ENCODE data around the gene NCL. TPM values are rescaled to one million over a fixed set of nuclear protein-coding genes. Genes with fewer than 3 reads are reported as not detected.
"Not testable (repeated sequence)": the region's sequence is repeated elsewhere in the genome, so short reads cannot be mapped to it uniquely, and the experiment has no call there.

Gene NCL
- total RNA-seq, 4 donors from 2014 or later, result 83.9 to 126 (median 97.0) TPM

DNA sequence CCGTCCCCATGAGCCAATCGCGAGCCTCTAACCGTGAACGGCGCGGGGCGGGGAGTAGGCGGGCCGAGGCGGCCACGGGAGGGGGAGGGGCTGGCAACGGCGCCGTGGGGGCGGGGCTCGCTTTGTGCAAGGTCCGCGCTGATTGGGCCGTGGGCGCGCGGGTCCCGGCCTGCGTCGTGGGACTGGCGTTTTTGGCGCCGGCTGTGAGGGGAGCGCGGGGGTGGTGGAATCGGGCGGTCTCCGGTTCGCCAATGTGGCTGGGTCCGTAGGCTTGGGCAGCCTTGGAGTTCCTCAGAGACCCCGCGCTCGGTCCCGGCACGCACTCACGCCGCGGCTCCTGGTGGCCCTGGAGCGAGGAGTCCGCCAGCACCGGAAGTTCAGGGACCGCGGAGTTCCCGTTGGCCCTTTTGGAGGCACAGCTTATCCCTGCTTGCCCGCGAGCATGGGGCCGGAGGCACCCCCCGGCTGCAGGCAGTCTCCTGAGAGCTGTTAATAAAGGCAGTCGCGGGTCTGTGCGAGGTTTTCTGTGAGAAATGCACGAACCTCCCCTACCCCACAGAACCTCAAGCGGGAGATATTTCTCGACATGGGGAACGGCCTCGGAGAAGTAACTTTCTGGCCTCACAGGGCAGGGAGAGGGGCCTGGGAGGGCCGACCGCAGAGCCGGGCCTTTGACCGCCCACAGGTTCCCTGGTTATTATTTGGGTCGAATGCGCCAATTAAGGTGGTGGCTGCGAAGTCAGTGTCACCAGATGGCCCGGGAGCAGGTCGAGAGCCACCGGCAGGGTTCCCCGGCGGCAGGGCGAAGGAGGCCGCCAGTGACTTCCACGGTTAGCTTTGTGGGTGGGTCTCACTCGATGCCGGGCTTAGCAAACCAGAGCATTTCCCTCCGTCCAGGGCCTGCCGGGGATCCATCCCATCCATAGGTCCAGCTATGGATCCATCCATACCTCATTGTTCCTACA, 574 bp upstream of the NCL start:
- TF ChIP-seq, protein P1, sequence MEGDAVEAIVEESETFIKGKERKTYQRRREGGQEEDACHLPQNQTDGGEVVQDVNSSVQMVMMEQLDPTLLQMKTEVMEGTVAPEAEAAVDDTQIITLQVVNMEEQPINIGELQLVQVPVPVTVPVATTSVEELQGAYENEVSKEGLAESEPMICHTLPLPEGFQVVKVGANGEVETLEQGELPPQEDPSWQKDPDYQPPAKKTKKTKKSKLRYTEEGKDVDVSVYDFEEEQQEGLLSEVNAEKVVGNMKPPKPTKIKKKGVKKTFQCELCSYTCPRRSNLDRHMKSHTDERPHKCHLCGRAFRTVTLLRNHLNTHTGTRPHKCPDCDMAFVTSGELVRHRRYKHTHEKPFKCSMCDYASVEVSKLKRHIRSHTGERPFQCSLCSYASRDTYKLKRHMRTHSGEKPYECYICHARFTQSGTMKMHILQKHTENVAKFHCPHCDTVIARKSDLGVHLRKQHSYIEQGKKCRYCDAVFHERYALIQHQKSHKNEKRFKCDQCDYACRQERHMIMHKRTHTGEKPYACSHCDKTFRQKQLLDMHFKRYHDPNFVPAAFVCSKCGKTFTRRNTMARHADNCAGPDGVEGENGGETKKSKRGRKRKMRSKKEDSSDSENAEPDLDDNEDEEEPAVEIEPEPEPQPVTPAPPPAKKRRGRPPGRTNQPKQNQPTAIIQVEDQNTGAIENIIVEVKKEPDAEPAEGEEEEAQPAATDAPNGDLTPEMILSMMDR (IDR thresholded peaks at IDR 0.05), result no peak
- no peak for TF ChIP-seq POLR2A (IDR thresholded peaks at IDR 0.05)
- Histone ChIP-seq H3K4me1 (peaks cover 18 to 23% of the 10 kb centered on the region in 2 donors), H3K36me3 (peaks cover 27 to 28% of the 10 kb centered on the region in 2 donors), H3K27me3 (no peaks in the 10 kb centered on the region), H3K4me3 (replicated peaks in 1 of 3) (peak overlapping the region; percentile 47 to 90 (median 83)), H3K9me3 (no peaks in the 10 kb centered on the region), H3K27ac (peak overlapping the region; percentile 83 to 98 (median 96))
- WGBS, 2 donors, result 0 to 7% methylated on average over 7 to 9 of the region's 81 CpGs
- intact Hi-C loops (cut with DNase I), result loop anchor here (5.0 kb wide), 1 partner anchor 52 kb away; no protein-coding TSS in a partner anchor
- peak; percentile 98 for DNase-seq

DNA sequence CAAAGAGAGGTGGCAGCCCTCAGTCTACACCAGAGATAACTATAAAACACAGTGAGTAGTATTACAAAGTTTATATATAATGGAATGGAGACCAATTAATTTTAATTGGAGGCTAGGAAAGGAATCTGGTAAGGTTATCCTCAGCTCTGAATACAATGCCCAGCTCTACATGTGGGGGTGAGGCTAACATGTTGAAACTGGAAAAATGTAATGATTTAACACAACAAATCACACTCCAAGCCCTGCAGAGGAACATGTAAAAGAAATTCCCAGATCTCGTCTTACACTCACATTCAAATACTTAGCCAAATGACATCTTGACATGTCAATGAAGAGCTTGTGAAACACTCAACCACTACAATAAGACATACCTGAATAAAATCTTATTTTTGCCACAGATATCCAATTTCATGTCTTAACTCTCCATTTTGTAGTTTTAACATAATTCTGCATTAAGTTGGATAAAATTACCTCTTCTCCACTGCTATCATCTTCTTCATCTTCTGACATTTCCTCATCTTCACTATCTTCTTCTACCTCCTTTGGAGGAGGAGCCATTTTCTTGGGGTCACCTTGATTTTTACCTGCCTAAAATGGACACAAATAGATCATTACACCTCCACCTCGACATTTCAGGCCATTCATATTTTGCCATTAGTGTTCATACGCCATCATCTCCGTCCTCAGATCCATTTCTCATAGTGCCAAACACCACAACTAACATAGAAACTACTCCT, 1.4 kb downstream of the NCL start:
- DNase-seq, result no peak
- peak overlapping the region in 1 of 3 donors; percentile 96 for H3K27ac ChIP-seq
- peaks cover 18 to 23% of the 10 kb centered on the region in 2 donors for H3K4me1 ChIP-seq
- no peaks in the 10 kb centered on the region for H3K27me3 ChIP-seq
- intact Hi-C loops (cut with DNase I), result no loop called here
- peaks cover 46 to 48% of the 10 kb centered on the region in 2 donors for H3K36me3 ChIP-seq
- TF ChIP-seq POLR2A (IDR thresholded peaks at IDR 0.05), result no peak
- TF ChIP-seq, protein P1 (IDR thresholded peaks at IDR 0.05), result no peak
- H3K4me3 ChIP-seq (replicated peaks in 1 of 3), result peak overlapping the region; percentile 90 to 96 (median 94)
- H3K9me3 ChIP-seq, result no peaks in the 10 kb centered on the region
- 16 to 19% methylated on average over 4 of the region's 4 CpGs for WGBS, 2 donors

DNA sequence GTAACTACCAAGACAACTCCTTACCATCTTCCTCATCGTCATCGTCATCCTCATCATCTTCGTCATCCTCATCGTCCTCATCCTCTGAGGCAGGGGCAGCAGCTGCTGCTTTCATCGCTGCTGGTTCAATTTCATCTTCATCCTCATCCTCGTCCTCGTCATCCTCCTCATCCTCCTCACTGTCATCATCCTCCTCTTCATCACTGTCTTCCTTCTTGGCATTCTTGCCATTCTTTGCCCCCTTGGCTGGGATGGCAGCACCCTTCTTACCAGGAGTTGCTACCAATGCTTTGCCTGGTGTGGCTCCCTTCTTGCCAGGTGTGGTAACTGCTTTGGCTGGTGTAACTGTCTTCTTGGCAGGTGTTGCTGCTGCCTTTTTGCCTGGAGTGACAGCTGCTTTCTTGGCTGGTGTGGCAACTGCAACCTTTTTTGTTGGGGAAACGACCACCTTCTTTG, 2.7 kb downstream of the NCL start:
- no peak overlapping the region for H3K4me3 ChIP-seq (replicated peaks in 1 of 3)
- no peak for DNase-seq
- peaks cover 18 to 23% of the 10 kb centered on the region in 2 donors for H3K4me1 ChIP-seq
- H3K27ac ChIP-seq, result no peak overlapping the region
- peaks cover 60 to 61% of the 10 kb centered on the region in 2 donors for H3K36me3 ChIP-seq
- TF ChIP-seq, protein P1 (IDR thresholded peaks at IDR 0.05), result no peak
- TF ChIP-seq POLR2A (IDR thresholded peaks at IDR 0.05), result no peak
- intact Hi-C loops (cut with DNase I), result no loop called here
- H3K9me3 ChIP-seq, result no peaks in the 10 kb centered on the region
- 85% methylated on average over 8 of the region's 8 CpGs for WGBS, 2 donors
- no peaks in the 10 kb centered on the region for H3K27me3 ChIP-seq

DNA sequence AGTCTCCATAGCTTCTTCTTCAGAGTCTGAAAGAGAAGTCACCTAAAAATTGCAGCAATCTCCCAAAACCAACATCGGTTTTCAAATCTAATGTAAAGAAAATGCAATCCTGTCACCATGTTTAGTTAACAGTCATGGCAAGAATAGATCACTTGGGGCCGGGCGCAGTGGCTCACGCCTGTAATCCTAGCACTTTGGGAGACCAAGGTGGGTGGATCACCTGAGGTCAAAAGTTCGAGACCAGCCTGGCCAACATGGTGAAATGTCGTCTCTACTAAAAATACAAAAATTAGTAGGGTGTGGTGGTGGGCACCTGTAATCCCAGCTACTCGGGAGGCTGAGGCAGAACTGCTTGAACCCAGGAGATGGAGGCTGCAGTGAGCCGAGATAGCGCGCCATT, 3.4 kb downstream of the NCL start:
- DNase-seq; H3K4me3 ChIP-seq (replicated peaks in 1 of 3); H3K27me3 ChIP-seq; H3K9me3 ChIP-seq; H3K27ac ChIP-seq; intact Hi-C loops (cut with DNase I): not testable (repeated sequence)
- Histone ChIP-seq H3K36me3 (peaks cover 67 to 68% of the 10 kb centered on the region in 2 donors), H3K4me1 (peaks cover 18 to 23% of the 10 kb centered on the region in 2 donors)
- 89 to 97% methylated on average over 10 of the region's 10 CpGs for WGBS, 2 donors

DNA sequence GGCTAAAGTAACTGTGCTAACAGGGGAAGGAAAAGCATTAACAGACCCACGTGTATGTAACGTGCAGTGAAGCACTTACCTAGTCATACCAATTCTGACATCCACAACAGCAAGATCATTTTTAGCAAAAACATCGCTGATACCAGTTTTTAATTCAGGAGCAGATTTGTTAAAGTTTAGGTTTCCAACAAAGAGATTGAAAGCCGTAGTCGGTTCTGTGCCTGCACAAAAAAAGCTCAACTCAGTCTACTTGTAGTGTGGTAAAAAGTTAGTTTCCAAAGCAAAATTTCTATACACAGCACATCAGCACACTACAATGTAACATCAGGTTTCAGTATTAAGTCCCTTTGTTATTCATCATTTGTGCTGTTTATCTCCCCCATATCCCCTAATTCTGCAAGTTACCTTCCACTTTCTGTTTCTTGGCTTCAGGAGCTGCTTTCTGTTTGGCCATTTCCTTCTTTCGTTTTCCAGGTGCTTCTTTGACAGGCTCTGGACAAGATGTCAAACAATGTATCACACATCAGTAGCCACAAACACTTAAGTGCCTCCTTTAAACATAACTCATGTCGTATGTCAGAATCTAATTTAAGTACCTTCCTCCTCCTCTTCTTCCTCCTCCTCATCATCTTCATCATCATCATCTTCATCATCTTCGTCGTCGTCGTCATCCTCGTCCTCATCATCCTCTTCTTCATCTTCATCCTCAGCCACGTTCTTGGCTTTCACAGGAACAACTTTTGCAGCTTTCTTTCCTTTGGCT, 4.0 kb downstream of the NCL start:
- peaks cover 73 to 74% of the 10 kb centered on the region in 2 donors for H3K36me3 ChIP-seq
- H3K4me3 ChIP-seq (replicated peaks in 1 of 3), result no peak overlapping the region
- 82 to 89% methylated on average over 13 of the region's 13 CpGs for WGBS, 2 donors
- no peak overlapping the region for H3K27ac ChIP-seq
- intact Hi-C loops (cut with DNase I), result no loop called here
- peaks cover 14 to 19% of the 10 kb centered on the region in 2 donors for H3K4me1 ChIP-seq
- H3K27me3 ChIP-seq, result no peaks in the 10 kb centered on the region
- no peak for DNase-seq
- H3K9me3 ChIP-seq, result no peaks in the 10 kb centered on the region
- TF ChIP-seq, protein P1 (IDR thresholded peaks at IDR 0.05), result no peak

Measured in thyroid gland (tissue), 4 donors.